Endometrium (tissue), 2 donors: ENCODE measurements around the gene GBP1.

Source experiments
- FAIRE-seq: peaks from 2 replicates; lab custom pipeline; 2012; peaks lifted over from hg19 to GRCh38; lab: Jason Lieb, UNC
- donor health status: control.
- donor health status: control.

The GBP1 gene

GRCh38 chr1:89008511-89008910 lies 56.5 kb downstream of the GBP1 start:
- no peak for FAIRE-seq

DNA sequence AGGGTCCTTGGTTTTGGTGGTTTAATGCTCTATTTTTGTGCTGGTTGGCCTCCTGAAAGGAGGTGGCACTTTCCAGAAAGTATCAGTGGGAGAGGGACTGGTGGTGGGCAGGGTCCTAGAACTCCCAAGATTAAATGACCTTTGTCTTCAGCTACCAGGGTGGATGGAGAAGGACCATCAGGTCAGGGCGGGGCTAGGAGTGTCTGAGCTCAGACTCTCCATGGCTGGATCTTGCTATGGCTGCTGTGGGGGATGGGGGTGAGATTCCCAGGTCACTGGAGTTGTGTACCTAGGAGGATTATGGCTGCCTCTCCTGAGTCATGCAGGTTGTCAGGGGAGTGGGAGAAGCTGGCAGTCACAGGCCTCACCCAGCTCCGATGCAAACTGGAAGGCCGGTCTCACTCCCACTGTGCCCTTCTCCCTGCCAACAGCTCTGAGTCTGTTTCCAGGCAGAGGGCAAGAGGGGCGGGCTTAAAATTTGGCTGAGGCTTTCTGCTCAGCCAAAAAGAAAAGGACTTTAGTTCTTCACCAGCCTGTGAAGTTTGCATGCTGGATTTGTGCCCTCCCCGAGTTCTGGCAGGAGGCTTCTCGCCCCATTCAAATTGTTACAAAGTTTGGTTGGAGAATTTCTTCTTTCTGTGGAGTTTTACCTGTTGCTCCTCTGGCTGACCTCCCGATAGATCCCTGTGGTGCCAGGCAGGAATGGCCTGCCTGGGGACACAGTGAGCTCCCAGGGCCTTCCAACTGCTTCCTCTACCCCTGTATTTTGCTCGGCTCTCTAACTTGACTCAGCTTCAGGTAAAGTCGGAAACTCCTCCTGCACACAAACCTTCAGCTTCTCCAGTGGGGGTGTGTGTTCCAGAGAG lies 59.5 kb downstream of the GBP1 start:
- FAIRE-seq = no peak
